Muscle layer of duodenum (tissue), 2 donors: Measurements from ENCODE around the gene ATP7A.
"Not testable (repeated sequence)": the region's sequence is repeated elsewhere in the genome, so short reads cannot be mapped to it uniquely, and the experiment has no call there.

Source experiments
- H3K27ac ChIP-seq: one replicate; pipeline ENCODE4 v1.7.0; 2013; ENCODE audit warnings: mild to moderate bottlenecking, low read length
- H3K27me3 ChIP-seq: one replicate; pipeline ENCODE4 v1.7.0; 2013; ENCODE audit warnings: low read depth, mild to moderate bottlenecking, control low read depth, low read length
- H3K36me3 ChIP-seq, 2 donors: one replicate each; pipeline ENCODE4 v1.7.0; 2013; ENCODE audit warnings: low read length in 2 of 2, control low read depth in 1 of 2, mild to moderate bottlenecking in 1 of 2; ENCODE audit not compliant: insufficient read depth in 2 of 2, control insufficient read depth in 1 of 2
- H3K4me1 ChIP-seq, 2 donors: one replicate each; pipeline ENCODE4 v1.7.0; 2013; ENCODE audit warnings: low read length in 2 of 2, mild to moderate bottlenecking in 2 of 2, control low read depth in 1 of 2, moderate library complexity in 1 of 2; ENCODE audit not compliant: insufficient read depth in 2 of 2, control insufficient read depth in 1 of 2
- H3K4me3 ChIP-seq, 2 donors: one replicate each; pipeline ENCODE4 v1.7.0; 2013; ENCODE audit warnings: low read length in 2 of 2, low read depth in 1 of 2, mild to moderate bottlenecking in 1 of 2
- H3K9me3 ChIP-seq, 2 donors: one replicate each; pipeline ENCODE4 v1.7.0; 2013; ENCODE audit warnings: low read length in 2 of 2, control low read depth in 1 of 2, mild to moderate bottlenecking in 1 of 2; ENCODE audit not compliant: control insufficient read depth in 1 of 2
- donor health status: healthy.

ATP7A gene

DNA sequence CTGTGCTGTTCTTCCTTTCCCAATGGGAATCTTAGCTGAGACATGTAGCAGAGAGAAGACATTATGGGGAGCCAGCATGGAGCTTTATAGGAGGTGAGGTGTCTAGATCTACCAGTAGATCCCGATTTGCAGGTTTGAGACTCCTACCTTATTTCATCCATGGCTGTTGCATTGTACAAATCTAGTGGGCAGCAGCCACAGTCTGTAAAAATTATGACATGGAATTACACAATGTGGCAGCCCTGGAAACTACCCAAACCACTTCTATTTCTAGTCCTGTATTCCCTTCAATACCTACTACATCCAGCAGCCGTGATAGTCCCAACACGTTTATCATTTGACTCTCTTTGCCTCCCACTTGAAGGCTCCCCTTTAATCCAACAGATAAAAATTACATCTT is 8.1 kb downstream of the ATP7A start:
- H3K27ac ChIP-seq: no peak overlapping the region
- H3K4me3 ChIP-seq: no peak overlapping the region
- H3K27me3 ChIP-seq: no peaks in the 10 kb centered on the region
- H3K9me3 ChIP-seq: no peaks in the 10 kb centered on the region
- no peaks in the 10 kb centered on the region for H3K4me1 ChIP-seq
- H3K36me3 ChIP-seq: no peaks in the 10 kb centered on the region

DNA sequence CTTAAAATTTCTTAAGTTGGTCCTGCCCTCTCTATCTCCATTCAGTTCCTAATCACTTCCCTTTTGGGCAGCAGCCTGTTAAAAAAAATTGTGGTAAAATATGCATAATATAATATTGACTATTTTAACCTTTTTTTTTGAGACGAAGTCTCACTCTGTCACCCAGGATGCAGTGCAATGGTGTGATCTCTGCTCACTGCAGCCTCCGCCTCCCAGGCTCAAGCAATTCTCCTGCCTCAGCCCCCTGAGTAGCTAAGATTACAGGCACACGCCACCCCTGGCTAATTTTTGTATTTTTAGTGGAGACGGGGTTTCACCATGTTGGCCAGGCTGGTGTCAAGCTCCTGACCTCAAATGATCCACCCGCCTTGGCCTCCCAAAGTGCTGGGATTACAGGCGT is 8.9 kb downstream of the ATP7A start:
- not testable (repeated sequence) for H3K4me1 ChIP-seq, H3K27ac ChIP-seq, H3K27me3 ChIP-seq, H3K36me3 ChIP-seq, H3K9me3 ChIP-seq, H3K4me3 ChIP-seq

DNA sequence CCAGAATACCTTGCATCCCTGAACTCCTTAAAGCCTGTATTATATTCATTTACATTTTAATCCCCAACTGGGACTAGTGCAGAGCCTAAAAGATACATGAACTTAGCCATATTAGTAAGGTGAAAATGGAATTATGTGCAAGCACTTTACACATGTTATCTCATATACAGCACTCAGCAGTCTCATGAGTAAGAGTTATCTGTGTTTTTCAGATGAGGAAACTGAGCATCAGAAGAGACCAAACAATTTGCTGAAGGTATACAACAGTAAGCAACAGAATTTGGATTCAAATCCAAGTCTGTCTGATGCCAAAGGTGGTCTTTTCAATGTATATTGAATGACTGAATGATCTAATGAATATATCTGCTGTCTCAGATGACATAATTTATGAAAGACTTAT is 12.3 kb downstream of the ATP7A start:
- Histone ChIP-seq H3K4me1 (no peaks in the 10 kb centered on the region), H3K27me3 (no peaks in the 10 kb centered on the region), H3K4me3 (no peak overlapping the region), H3K36me3 (no peaks in the 10 kb centered on the region), H3K27ac (no peak overlapping the region), H3K9me3 (no peaks in the 10 kb centered on the region)

DNA sequence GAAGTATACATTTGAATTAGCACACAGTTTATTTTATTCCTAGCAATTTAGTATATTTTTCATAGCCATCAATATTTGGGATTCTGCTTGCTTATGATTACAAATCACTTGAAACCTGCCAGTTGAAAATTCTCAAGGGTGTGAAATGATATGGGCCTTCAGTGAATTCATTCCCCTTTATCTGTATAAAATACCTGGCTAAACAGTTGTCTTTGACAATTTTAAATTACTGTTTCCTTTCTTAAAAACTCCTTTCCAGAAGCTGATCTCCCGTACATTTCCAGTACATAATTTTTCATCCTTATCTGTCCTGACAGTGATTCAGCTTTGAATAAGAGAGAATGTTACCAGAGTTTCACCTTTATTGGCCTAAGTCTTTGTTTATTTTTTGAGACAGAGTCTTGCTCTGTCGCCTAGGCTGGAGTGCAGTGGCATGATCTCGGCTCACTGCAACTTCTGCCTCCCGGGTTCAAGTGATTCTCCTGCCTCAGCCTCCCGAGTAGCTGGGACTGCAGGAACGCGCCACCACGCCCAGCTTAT is 13.9 kb downstream of the ATP7A start:
- Histone ChIP-seq H3K27me3 (no peaks in the 10 kb centered on the region), H3K36me3 (no peaks in the 10 kb centered on the region), H3K27ac (no peak overlapping the region), H3K9me3 (no peaks in the 10 kb centered on the region), H3K4me3 (no peak overlapping the region), H3K4me1 (no peaks in the 10 kb centered on the region)

DNA sequence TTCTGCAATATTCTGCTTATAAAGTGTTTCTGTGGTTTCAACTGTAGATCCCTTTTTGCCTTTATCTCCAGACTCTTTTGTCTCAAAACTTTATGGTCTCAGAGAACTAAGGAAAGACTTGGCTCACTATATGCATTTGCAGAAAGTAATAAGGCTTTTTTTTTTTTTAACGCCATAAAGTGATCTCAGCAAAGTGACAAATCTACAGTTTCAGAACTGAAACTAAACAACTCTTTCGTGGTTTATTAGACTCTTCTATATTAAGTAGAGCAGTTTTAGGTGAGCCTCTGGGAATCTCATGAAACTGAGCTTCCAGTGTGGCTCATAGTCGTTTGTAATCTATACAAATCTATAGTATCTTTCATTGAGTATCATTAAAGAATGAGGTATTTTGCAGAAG is 15.3 kb downstream of the ATP7A start:
- Histone ChIP-seq H3K4me3 (no peak overlapping the region), H3K27ac (no peak overlapping the region), H3K36me3 (no peaks in the 10 kb centered on the region), H3K27me3 (no peaks in the 10 kb centered on the region), H3K4me1 (no peaks in the 10 kb centered on the region), H3K9me3 (no peaks in the 10 kb centered on the region)

DNA sequence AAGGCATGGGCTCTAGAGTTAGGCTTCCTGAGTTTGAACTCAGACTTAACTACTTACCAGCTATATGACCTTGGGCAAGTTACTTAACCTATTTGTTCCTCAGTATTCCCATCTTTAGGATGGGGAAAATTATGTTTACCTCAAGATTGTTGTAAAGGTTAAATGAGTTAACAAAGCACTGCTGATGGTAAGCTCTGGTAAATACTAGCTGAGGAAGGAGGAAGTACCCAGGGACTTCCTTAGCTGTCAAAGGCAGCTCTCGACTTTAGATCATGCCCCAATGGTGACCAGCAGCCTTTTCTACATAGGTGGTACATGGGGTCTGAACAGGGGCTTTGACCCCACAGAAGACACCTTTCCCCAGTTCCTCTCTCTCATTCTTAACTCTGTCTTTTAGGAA is 20.1 kb downstream of the ATP7A start:
- Histone ChIP-seq H3K27ac (no peak overlapping the region), H3K9me3 (no peaks in the 10 kb centered on the region), H3K36me3 (no peaks in the 10 kb centered on the region), H3K27me3 (no peaks in the 10 kb centered on the region), H3K4me1 (peaks cover 0 to 2% of the 10 kb centered on the region in 2 donors), H3K4me3 (no peak overlapping the region)

DNA sequence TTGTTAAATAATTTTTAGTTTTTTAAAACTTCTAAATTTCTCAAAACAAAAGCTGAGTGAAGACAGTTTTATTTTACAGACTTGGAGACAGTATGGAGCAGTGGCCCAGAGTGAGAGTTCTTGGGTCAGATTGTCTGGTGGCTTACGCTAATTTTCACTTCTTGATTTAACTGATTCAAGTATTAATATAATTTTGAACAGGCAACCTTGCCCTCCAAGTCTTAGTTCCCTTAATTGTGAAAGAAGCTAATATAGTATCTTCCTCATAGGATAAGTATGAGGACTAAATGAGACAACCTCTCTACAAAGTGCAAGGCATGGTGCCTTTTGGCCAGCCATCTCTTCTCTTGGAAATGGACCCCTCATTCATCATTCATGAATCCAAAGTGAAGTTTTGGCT is 25.4 kb downstream of the ATP7A start:
- Histone ChIP-seq H3K4me1 (peaks cover 0 to 9% of the 10 kb centered on the region in 2 donors), H3K4me3 (no peak overlapping the region), H3K36me3 (no peaks in the 10 kb centered on the region)

DNA sequence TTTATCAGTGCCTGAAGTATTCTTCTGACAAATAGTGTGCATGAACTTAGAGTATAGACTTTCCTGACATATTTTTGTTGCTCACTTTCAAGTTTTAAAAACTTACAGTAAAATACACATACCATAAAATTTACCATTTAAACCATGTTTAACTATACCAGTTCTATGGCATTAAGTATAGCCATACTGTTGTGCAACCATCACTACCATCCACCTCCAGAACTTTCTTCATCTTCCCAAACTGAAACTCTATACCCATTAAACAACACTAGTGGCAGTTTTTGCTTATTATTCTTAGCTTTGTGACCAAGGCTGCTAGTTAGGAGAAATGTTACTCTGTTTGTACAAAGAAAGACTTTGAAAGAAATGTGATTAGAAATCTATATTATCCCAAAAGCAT is 25.8 kb downstream of the ATP7A start:
- no peaks in the 10 kb centered on the region for H3K27me3 ChIP-seq
- peaks cover 0 to 9% of the 10 kb centered on the region in 2 donors for H3K4me1 ChIP-seq
- H3K4me3 ChIP-seq: no peak overlapping the region
- H3K27ac ChIP-seq: no peak overlapping the region
- no peaks in the 10 kb centered on the region for H3K9me3 ChIP-seq
- no peaks in the 10 kb centered on the region for H3K36me3 ChIP-seq

More for the DNA sequence above, 25.4 kb downstream of the ATP7A start:
- Histone ChIP-seq H3K27ac (no peak overlapping the region), H3K9me3 (no peaks in the 10 kb centered on the region), H3K27me3 (no peaks in the 10 kb centered on the region)

DNA sequence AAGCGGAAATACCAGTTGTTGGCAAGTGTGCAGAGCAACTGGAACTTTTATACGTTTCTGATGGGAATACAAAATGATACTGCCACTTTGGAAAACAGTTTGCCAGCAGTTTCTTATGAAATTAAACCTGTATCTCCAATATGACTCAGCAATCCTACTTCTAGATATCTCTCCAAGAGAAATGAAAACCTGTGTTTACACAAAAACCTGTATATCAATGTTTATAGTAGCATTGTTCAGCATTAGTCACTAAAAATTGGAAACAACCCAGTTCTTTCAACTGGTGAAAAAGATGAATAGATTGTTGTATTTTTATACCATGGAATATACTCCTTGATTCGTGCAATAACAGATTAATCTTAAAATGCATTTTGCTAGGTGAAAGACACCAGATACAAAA is 26.8 kb downstream of the ATP7A start:
- Histone ChIP-seq H3K36me3 (no peaks in the 10 kb centered on the region), H3K9me3 (no peaks in the 10 kb centered on the region), H3K27ac (no peak overlapping the region), H3K4me1 (peaks cover 0 to 9% of the 10 kb centered on the region in 2 donors), H3K4me3 (no peak overlapping the region), H3K27me3 (no peaks in the 10 kb centered on the region)

DNA sequence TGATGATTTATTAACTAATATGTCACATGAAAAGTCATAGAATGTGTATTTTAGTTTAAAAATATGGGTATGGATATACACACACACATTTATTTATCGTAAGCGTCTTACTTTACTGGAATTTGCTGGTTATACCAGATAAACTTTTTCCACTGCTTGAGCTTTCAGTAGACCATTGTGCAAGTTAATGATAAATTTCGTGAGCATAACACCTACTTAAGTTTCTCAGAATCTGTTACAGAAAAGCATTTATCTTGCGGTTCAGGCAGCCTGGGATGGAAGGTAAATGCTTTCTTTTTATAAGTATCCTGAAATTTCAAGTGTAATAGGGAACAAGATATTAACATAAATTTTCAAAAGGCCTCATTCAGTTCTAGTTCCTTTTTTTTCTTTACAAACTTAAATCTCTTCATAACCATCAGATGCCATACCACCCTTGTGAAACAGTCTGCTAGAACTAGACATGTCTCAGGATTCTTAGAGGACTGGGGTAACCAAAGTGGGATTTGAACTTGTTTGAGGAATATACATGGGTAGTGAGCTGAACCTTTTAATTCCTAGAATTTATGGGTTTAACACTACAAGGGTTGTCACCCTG is 27.7 kb downstream of the ATP7A start:
- H3K27ac ChIP-seq: no peak overlapping the region
- H3K36me3 ChIP-seq: no peaks in the 10 kb centered on the region
- H3K9me3 ChIP-seq: no peaks in the 10 kb centered on the region
- H3K27me3 ChIP-seq: no peaks in the 10 kb centered on the region
- H3K4me1 ChIP-seq: peaks cover 0 to 9% of the 10 kb centered on the region in 2 donors
- H3K4me3 ChIP-seq: no peak overlapping the region

DNA sequence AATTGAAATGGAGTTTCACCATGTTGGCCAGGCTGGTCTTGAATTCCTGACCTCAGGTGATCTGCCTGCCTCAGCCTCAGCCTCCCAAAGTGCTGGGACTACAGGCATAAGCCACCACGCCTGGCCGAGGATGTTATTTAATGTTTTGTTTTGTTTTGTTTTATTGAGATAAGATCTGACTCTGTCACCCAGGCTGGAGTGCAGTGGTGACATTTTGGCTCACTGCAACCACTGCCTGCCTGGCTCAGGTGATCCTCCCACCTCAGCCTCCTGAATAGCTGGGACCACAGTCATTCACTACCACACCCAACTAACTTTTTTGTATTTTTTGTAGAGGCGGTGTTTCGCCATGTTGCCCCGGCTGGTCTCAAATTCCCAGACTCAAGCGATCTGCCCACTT is 34.5 kb downstream of the ATP7A start:
- H3K4me3 ChIP-seq, H3K4me1 ChIP-seq, H3K27me3 ChIP-seq, H3K9me3 ChIP-seq, H3K27ac ChIP-seq, H3K36me3 ChIP-seq: not testable (repeated sequence)

DNA sequence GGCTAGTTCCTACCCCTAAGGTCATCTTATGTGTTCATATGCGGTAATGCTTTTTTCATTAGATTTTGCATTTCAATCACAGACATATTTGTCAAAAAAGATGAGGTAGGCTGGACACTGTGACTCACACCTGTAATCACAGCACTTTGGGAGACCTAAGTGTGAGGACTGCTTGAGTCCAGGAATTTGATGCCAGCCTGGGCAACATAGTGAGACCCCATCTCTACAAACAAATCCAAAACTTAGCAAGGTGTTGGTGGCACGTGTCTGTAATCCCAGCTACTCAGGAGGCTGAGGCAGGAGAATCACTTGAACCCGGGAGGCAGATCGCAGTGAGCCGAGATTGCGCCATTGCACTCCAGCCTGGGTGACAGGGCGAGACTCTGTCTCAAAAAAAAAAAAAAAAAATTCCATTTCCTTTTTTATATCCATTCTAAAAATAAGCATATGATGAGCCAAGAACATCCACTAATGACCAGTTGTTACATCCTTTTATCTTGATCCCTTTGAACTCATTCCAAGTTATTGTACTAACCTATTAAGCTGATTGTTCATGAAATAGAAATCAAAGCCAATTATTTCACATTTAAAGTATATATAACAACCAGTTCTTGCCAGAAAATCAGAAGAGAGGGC is 35.5 kb downstream of the ATP7A start:
- H3K9me3 ChIP-seq: no peaks in the 10 kb centered on the region
- H3K4me3 ChIP-seq: no peak overlapping the region
- no peaks in the 10 kb centered on the region for H3K27me3 ChIP-seq
- no peaks in the 10 kb centered on the region for H3K36me3 ChIP-seq
- no peak overlapping the region for H3K27ac ChIP-seq
- H3K4me1 ChIP-seq: peaks cover 0 to 7% of the 10 kb centered on the region in 2 donors
